ENCODE results near the gene SERTAD1.
"Not testable (repeated sequence)": the region's sequence is repeated elsewhere in the genome, so short reads cannot be mapped to it uniquely, and the experiment has no call there.

Gene SERTAD1

DNA sequence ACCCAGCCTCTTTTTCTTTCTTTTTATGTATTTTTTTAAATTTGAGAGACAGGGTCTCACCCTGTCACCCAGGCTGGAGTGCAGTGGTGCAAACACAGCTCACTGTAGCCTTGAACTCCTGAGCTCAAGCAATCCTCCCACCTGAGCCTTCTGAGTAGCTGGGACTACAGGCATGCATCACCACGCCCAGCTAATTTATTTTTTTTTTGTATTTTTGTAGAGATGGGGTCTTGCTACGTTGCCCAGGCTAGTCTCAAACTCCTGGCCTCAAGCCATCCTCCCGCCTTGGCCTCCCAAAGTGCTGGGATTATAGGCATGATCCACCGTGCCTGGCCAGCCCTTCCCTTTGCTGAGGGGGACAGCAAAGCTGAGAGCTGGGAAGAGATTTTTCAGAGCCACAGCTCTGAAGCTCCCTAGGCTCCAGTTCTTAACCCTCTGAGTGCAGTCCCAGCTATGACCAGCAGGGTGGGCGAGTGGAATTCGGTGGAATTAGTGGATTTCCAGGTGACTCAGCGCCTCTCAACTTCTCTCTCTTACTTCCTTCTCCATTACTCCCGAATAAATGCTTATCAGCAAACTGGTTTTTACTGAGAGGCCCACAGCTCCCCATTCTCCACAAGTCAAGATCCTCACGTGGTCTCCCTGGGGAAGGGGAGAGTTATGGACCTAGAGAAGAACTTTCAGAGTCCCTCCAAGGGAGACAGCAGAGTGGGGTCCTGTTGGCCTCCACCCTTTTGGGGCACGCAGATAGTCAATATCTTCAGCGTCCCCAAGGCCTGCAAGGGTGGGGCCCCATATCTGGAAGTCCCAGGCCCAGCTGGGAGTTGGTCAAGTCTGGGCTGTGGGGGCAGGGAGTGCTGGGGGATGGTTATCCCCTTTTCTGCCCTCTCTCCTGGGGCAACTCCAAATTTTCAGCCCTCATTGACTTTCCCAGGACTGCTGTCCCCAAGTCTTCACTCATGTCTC, 38.5 kb upstream of the SERTAD1 start:
- CTCF ChIA-PET = interaction anchor here (0.8 to 5.0 kb wide), 38 partner anchors 10 to 212 kb away, joined by 3 to 75 read pairs (median 6); partner anchors contain the start of genes C19orf47, PLD3, PRX and SERTAD1
- peak; percentile 47 for DNase-seq (ENCODE audit: low read depth, low spot score)
- peak overlapping the region; percentile 81 for H3K4me3 ChIP-seq (ENCODE audit: low read depth, low read length)
- TF ChIP-seq, protein P1, sequence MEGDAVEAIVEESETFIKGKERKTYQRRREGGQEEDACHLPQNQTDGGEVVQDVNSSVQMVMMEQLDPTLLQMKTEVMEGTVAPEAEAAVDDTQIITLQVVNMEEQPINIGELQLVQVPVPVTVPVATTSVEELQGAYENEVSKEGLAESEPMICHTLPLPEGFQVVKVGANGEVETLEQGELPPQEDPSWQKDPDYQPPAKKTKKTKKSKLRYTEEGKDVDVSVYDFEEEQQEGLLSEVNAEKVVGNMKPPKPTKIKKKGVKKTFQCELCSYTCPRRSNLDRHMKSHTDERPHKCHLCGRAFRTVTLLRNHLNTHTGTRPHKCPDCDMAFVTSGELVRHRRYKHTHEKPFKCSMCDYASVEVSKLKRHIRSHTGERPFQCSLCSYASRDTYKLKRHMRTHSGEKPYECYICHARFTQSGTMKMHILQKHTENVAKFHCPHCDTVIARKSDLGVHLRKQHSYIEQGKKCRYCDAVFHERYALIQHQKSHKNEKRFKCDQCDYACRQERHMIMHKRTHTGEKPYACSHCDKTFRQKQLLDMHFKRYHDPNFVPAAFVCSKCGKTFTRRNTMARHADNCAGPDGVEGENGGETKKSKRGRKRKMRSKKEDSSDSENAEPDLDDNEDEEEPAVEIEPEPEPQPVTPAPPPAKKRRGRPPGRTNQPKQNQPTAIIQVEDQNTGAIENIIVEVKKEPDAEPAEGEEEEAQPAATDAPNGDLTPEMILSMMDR (IDR thresholded peaks at IDR 0.05; ENCODE audit: insufficient read depth, low read length, missing control alignments) = peak; percentile 83
- POLR2A ChIA-PET = interaction anchor here (0.6 to 1.7 kb wide), 9 partner anchors 21 to 286 kb away, joined by 3 to 8 read pairs (median 4); partner anchors contain the start of genes ACTMAP, C19orf47, PLD3 and SERTAD1

DNA sequence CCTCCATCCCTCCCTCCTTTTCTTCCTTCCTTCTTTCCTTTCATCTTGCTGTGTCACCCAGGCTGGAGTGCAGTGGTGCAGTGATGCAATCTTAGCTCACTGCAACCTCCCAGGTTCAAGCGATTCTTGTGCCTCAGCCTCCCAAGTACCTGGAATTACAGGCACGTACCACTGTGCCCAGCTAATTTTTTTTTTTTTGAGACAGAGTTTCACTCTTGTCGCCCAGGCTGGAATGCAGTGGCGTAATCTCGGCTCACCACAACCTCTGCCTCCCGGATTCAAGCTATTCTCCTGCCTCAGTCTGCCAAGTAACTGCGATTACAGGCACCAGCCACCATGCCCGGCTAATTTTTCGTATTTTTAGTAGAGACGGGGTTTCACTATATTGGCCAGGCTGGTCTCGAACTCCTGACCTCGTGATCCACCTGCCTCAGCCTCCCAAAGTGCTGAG, 37.8 kb upstream of the SERTAD1 start:
- ChIA-PET CTCF (interaction anchor here (0.7 to 5.0 kb wide), 34 partner anchors 10 to 211 kb away, joined by 3 to 75 read pairs (median 6); partner anchors contain the start of genes C19orf47, PLD3, PRX and SERTAD1), POLR2A (interaction anchor here (0.6 to 1.7 kb wide), 6 partner anchors 21 to 1578 kb away, joined by 3 to 7 read pairs (median 4); partner anchors contain the start of genes C19orf47 and PLD3)
- DNase-seq (ENCODE audit: low read depth, low spot score); H3K4me3 ChIP-seq (ENCODE audit: low read depth, low read length): not testable (repeated sequence)

DNA sequence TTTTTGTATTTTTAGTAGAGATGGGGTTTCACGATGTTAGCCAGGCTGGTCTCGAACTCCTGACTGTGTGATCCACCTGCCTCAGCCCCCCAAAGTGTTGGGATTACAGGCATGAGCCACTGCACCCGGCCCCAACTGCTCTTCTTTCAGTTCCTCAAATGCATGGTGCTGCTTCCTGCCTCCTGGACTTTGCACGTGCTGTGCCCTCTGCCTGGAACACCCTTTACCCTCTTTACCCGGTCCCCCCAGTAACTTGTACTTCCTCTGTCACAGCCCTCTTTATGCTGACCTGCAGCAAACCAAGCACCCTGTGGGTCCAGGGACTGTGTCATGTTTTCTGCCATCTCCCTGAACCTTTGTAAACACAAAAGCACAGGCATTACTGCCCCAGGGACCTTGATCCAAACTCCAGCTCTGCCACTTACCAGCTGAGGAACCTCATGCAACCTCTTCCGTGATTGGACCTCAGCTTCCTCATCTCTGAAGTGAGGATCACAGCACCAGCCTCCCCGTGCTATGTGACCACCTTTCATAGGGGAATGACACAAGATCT, 36.0 kb upstream of the SERTAD1 start:
- TF ChIP-seq, protein P1 (IDR thresholded peaks at IDR 0.05; ENCODE audit: insufficient read depth, low read length, missing control alignments) = no peak
- CTCF ChIA-PET = interaction anchor here (0.9 to 5.0 kb wide), 2 partner anchors 8 to 62 kb away, joined by 3 to 75 read pairs; no protein-coding TSS in a partner anchor
- no peak overlapping the region for H3K4me3 ChIP-seq (ENCODE audit: low read depth, low read length)
- POLR2A ChIA-PET = no interaction called here
- no peak for DNase-seq (ENCODE audit: low read depth, low spot score)

DNA sequence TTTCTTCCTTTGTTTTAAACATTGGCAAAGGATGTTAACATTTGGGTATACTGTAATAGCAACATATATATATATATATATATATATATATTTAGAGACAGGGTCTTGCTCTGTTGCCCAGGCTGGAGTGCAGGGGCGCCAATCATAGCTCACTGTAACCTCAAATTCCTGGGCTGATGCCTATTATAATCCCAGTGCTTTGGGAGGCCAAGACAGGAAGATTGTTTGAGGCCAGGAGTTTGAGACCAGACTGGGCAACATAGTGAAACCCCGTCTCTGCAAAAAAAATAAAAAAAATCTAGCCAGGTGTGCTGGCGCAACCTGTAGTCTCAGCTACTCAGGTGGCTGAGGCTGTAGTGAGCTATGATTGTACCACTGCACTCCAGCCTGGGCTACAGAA, 34.4 kb upstream of the SERTAD1 start:
- POLR2A ChIA-PET = no interaction called here
- TF ChIP-seq, protein P1 (IDR thresholded peaks at IDR 0.05; ENCODE audit: insufficient read depth, low read length, missing control alignments) = no peak
- CTCF ChIA-PET = interaction anchor here (0.7 to 1.0 kb wide), 2 partner anchors 56 to 138 kb away, joined by 3 read pairs; no protein-coding TSS in a partner anchor
- H3K4me3 ChIP-seq (ENCODE audit: low read depth, low read length) = no peak overlapping the region
- DNase-seq (ENCODE audit: low read depth, low spot score) = no peak

DNA sequence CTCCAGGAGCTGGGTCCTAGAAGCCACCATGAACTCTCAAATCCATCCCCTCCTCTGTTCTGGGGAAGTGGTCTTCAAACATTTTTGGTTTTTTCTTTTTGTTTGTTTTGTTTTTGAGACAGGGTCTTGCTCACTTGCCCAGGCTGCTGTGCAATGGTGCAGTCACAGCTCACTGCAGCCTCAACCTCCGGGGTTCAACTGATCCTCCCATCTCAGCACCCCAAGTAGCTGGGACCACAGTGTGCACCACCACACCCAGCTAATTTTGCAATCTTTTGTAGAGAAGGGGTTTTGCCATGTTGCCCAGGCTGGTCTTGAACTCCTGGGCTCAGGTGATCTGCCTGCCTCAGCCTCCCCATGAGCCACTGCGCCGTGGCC, 32.8 kb upstream of the SERTAD1 start:
- POLR2A ChIA-PET = no interaction called here
- no peak overlapping the region for H3K4me3 ChIP-seq (ENCODE audit: low read depth, low read length)
- TF ChIP-seq, protein P1 (IDR thresholded peaks at IDR 0.05; ENCODE audit: insufficient read depth, low read length, missing control alignments) = no peak
- DNase-seq (ENCODE audit: low read depth, low spot score) = no peak
- CTCF ChIA-PET = no interaction called here

DNA sequence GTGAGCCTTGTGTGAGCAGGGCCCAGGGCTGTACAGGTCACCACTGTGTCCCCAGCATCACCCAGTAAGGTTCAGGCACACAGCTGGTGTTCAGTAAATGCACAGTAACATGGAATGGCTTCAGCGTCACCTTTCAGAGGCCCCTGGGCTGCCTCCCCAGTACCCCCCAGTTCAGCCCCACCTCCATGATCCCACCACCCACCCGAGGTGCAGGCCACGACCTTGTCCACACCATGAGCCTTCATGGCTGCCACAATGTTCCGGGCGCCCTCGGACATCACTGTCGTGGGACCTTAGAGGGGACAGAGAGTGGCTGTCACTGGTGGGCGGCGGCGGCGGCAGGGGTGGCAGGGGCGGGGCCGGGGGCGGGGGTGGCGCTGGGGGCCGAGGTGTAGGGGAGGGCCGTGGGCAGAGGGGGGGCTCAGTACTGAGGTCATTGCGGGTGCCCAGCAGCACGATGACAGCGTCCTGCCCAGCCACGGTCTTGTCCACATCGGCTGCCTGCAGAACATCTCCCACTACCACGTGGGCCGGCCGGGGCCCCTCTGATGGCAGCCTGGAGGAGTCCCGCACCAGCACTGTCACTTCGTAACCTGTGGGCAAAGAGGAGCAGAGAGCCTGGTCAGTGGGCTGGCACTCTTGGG, 32.3 kb upstream of the SERTAD1 start:
- POLR2A ChIA-PET = no interaction called here
- DNase-seq (ENCODE audit: low read depth, low spot score) = no peak
- H3K4me3 ChIP-seq (ENCODE audit: low read depth, low read length) = no peak overlapping the region
- TF ChIP-seq, protein P1 (IDR thresholded peaks at IDR 0.05; ENCODE audit: insufficient read depth, low read length, missing control alignments) = no peak
- CTCF ChIA-PET = no interaction called here

Measured in AG04449 (cell line).